Cardiac fibroblast (primary cell): Measurements from ENCODE around the gene KMT2C.
"Not testable (repeated sequence)": the region's sequence is repeated elsewhere in the genome, so short reads cannot be mapped to it uniquely, and the experiment has no call there.

Experiments
- DNase-seq, 2 donors: peaks; one replicate each; pipeline versions ENCODE4 v3.0.0 to v3.0.0-alpha.2; 2010; ENCODE audit warnings: low read depth in 2 of 2
- H3K4me3 ChIP-seq, 2 donors: replicated peaks in 1 of 2; 1 replicate in 1 of 2; 2 replicates in 1 of 2; pipeline ENCODE4 v1.5.1; 2011; ENCODE audit warnings: low read depth in 2 of 2, low read length in 2 of 2, mild to moderate bottlenecking in 2 of 2, moderate library complexity in 1 of 2
- TF ChIP-seq, protein P1 (sequence below): IDR thresholded peaks from one replicate; pipeline ENCODE4 v1.5.1; 2011; ENCODE audit warnings: low read depth, mild to moderate bottlenecking, low read length, inconsistent platforms

The KMT2C gene

DNA sequence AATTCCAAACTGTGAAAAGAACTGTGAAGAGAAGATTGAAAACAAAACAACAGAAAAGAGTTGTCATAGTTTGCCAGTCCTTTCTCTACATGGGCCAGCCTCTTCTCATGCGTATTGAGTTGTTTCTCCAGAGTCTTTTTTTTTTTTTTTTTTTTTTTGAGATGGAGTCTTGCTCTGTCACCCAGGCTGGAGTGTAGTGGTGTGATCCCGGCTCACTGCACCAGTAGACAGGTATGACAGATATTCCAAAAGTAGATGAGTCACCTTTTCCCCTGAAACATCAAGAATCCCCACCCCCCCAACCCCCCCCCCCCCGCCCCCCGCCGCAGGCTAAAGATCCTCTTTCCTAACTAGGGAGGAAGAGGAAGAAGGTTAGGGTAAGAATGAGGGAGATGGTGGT is 15.6 kb upstream of the KMT2C start:
- no peak overlapping the region for H3K4me3 ChIP-seq
- TF ChIP-seq, protein P1, sequence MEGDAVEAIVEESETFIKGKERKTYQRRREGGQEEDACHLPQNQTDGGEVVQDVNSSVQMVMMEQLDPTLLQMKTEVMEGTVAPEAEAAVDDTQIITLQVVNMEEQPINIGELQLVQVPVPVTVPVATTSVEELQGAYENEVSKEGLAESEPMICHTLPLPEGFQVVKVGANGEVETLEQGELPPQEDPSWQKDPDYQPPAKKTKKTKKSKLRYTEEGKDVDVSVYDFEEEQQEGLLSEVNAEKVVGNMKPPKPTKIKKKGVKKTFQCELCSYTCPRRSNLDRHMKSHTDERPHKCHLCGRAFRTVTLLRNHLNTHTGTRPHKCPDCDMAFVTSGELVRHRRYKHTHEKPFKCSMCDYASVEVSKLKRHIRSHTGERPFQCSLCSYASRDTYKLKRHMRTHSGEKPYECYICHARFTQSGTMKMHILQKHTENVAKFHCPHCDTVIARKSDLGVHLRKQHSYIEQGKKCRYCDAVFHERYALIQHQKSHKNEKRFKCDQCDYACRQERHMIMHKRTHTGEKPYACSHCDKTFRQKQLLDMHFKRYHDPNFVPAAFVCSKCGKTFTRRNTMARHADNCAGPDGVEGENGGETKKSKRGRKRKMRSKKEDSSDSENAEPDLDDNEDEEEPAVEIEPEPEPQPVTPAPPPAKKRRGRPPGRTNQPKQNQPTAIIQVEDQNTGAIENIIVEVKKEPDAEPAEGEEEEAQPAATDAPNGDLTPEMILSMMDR: no peak
- DNase-seq: no peak

DNA sequence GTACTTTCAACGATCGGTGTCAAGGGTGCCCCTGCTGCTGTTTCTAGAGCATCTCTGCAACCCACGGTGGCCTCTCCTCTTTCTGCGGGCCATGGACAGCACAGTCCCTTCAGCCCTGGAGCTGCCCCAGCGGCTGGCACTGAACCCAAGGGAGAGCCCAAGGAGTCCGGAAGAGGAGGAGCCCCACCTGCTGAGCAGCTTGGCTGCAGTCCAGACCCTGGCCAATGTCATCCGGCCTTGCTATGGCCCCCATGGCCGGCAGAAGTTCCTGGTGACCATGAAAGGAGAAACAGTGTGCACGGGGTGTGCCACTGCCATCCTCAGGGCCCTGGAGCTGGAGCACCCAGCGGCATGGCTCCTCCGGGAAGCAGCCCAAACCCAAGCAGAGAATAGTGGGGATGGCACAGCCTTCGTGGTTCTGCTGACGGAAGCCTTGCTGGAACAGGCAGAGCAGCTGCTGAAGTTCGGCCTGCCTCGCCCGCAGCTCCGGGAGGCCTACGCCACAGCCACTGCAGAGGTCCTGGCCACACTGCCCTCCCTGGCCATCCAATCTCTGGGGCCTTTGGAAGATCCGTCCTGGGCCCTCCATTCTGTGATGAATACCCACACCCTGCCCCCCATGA is 9.7 kb upstream of the KMT2C start:
- not testable (repeated sequence) for H3K4me3 ChIP-seq, DNase-seq

DNA sequence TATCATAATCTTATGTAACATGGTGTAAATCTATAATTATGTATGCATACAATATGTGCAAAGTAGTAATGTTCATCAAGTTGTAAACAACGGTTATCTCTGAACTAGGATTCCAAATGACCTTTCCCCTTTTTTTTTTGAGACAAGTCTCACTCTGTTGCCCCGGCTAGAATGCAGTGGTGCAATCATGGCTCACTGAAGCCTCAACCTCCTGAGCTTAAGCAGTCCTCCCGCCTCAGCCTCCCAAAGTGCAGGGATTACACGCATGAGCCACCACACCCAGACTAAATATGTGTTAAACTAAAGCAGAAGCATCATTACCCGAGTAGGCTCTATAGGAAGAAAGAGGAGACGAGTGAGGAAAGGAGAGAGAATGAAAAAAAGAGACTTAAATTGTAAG is 7.8 kb upstream of the KMT2C start:
- no peak overlapping the region for H3K4me3 ChIP-seq
- DNase-seq: no peak
- TF ChIP-seq, protein P1: no peak

DNA sequence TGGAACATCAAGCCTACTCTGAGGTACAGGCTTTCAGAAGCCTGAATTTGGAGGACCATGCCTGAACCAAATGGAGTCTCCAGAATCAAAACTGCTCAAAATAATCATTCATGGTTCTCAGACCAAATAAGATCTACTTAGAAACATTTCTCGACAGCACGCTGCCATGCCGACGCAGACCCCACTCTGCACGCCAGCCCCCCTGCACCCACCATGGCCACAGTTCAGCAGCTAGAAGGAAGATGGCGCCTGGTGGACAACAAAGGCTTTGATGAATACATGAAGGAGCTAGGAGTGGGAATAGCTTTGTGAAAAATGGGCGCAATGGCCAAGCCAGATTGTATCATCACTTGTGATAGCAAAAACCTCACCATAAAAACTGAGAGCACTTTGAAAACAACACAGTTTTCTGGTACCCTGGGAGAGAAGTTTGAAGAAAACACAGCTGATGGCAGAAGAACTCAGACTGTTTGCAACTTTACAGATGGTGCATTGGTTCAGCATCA is 6.6 kb upstream of the KMT2C start:
- no peak overlapping the region for H3K4me3 ChIP-seq
- DNase-seq: no peak
- TF ChIP-seq, protein P1: no peak

DNA sequence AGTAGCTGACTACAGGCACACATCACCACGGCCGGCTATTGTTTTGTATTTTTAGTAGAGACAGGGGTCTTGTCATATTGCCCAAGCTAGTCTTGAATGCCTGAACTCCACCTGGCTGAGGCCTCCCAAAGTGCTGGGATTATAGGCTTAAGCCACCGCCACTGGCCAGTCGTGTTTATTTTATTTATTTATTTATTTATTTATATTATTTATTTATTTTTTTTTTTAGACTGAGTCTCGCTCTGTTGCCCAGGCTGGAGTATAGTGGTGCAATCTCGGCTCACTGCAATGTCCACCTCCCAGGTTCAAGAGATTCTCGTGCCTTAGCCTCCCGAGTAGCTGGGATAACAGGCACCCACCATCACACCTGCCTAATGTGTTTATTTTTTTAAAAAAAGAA is 6.0 kb upstream of the KMT2C start:
- not testable (repeated sequence) for H3K4me3 ChIP-seq, DNase-seq

DNA sequence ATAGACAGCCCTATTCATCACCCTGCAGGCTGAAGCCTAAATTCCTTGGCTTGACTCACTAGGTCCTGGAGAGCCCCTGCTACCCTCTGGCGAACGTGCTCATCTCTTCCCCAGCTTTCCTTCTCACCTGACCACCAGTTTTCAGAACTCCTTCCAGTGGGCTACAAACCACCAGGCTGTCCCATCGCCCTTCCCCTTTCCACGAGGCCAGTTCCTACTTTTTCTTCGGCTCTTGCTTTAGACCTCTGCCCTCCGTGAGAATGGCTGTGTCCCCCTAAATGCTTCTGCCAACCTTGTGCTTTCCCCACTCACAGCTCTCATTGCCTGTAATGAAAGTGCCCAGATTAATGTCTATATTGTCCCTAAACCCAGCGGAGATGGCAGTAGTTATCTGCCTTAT is 5.4 kb upstream of the KMT2C start:
- H3K4me3 ChIP-seq: not testable (repeated sequence)

DNA sequence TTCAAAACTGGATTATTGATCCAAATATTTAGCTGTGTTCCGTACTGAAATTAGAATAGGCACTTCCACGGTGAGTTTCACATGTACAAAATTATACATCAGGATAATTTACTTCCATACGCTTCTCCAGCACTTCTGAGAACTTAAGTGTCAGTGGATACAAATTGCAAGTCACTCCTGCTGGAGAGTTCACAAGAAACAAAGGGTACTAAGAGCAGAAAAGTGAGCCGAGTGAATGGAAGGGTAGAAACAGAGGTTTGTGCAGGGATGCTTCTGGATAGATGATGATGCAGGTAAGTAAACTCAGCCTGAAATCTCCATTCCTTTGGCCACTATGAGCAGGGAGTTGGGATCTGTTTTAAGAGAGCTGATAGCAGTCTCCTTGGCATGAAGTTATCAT is 2.2 kb upstream of the KMT2C start:
- H3K4me3 ChIP-seq, DNase-seq: not testable (repeated sequence)

More for the DNA sequence above, 5.4 kb upstream of the KMT2C start:
- not testable (repeated sequence) for DNase-seq

DNA sequence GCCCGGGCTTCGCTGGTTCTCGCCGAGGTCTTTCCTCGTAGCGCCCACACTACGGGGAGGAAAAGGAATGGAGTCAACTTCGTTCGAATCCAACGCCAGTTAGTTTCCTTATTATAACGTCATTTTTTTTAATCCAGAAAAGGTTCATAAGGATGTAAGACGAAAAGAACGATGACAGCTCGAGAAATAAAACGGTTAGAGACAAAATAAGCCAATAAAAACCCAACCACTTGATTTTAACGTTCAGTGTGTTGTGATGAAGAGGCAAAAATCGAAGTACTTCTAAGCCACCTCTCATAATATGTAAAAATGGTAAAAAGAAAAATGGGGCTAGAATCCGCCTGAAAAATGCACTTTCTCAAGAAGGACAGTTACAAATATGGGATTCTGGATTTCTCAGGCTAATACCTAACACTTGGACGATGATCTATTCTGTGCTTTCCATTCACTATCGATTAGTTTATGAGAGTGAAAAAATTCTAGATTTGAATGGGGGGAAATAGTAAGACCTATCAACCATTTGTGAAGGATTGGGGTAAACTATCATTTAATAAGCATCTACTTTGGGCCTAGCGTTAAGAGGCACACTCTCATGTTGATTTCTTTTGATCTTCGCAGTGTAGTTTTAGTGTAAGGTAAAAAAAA is 1.2 kb upstream of the KMT2C start:
- H3K4me3 ChIP-seq: peak overlapping the region; percentile 41 to 58
- DNase-seq: not testable (repeated sequence)

DNA sequence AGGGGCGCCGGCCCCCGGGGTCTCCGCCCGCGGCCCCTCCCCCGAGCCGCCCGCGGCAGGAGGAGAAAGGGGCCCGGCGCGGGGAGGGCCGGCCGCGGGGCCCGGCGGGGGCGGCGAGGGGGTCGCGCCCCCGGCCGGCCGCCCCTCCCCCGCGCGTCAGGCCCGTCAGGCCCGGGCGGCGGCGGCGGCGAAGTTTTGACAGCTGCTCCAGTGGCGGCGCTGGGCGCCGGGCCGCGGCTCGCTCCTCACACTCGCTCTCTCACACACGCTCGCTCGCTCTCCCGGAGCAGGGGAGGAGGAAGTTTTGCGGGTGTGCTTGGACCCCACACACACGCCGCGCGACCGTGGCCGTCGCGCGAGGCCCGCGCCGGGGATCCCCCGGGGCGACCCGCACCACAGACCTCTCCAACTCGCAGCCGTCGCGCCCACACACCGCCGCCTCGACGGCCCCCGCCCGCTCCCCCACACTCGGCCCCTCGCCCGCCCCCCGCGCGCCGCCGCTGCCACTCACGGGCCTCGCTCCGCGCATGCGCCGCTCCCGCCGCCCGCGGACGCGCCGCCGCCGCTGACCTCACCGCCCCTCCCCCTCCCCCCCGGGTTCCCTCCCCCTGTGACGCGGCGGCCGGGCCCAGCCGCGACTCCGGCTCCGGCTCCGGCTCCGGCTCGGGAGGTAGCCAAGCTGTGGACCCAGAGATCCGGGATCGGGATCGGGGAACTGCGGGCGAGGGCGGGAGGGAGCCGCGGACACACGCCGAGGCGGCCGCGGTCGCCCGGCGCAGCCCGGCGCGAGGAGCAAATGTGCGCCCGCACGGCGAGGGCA is 518 bp upstream of the KMT2C start:
- TF ChIP-seq, protein P1: no peak
- DNase-seq: peak; percentile 92 to 96
- H3K4me3 ChIP-seq: peak overlapping the region; percentile 41 to 58

DNA sequence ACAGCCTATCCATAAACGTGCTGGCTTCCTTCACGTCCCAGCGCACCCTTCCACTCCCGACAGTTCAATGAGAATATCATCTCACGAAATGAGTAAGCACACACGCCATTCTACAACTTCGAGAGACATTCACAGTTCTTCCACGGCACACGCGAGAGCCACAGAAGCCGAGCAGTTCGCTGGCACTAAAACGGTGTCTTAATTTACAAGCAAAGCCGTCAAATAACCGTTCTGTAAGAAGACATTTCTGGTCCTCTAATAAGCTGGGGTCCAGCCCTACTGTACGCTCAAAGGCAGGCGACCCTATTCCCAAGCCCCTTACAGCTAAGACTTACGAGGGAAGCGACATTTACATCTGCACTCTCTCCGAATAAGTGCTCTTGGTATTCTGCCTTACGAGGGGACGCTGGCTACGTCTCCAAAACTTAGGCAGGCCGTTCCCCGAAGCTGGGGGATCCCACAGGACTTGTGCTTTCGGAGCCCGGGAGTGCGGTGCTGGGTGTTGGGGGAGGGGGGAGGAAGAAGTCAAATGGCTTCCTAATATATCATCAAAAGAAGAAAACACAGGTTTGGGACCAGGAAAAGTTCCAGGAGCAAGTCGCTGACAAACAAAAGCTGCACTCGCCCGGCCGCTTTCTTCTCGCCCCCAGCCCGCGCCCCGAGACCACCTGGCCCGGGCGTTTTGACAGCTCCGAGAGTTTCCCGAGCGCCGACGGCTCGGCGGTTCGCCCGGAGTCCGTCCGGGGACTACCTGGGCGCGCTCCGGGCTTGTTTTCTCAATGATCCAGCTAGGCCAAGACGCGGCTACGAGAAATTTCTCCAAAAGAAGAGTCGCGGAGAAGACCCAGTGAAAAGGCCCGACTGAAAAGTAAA is 1.1 kb downstream of the KMT2C start:
- DNase-seq: peak in 1 of 2 donors; percentile 58
- H3K4me3 ChIP-seq: peak overlapping the region; percentile 61 to 73

DNA sequence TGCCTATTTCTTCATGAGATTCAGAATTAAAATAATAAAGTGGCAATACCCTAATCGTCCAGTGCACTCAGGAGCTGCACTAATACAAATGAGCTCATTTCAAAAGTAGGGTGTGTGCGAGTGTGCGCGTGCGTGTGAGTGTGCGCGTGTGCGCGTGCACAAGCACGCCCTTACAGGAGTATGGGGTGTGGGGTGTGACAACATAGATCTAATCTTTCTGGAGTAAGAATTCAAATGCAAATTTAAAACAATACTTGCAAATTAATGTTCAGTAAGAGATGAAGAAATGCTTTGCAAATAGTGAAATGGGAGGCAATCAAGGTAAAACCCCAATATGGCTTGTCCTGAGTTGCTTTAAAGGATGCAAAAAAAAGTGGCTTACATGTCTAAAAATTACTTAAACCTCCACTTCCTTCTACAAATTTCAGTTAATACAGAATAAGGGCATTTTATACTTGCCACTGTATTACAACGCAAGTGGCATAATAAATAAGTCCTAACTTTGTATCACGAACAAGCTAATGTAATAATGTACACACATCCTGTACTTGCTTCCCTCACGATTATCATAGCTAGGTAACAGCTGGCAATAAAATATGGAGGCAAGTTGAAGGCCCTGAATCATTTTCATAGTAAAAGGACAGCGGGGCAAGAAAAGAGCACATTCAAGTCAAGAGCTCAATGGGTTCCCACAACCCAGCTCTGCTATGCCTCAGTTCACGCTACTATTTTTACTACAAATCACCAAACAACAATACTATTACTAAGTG is 1.9 kb downstream of the KMT2C start:
- peak; percentile 37 to 42 for DNase-seq
- peak overlapping the region; percentile 61 to 73 for H3K4me3 ChIP-seq

DNA sequence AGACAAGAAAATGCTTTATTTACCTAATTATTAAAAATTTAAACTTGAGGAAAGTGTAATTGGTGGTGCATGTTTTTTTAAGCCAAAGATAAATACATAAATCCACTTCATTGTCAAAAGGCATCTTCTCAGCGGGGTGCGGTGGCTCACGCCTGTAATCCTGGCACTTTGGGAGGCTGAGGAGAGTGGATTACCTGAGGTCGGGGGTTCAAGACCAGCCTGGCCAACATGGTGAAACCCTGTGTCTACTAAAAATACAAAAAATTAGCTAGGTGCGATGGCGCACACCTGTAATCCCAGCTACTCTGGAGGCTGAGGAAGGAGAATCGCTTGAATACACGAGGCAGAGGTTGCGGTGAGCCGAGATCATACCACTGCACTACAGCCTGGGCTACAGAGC is 3.1 kb downstream of the KMT2C start:
- DNase-seq, H3K4me3 ChIP-seq: not testable (repeated sequence)
